Measurements from ENCODE around the gene SUB1. TPM values are rescaled to one million over a fixed set of nuclear protein-coding genes. Genes with fewer than 3 reads are reported as not detected.

SUB1 gene
- total RNA-seq, 4 donors from 2014 or later = 42.0 to 287 (median 127) TPM

- Histone ChIP-seq H3K27ac (no peak overlapping the region), H3K4me3 (no peak overlapping the region)
- intact Hi-C loops (cut with DNase I; ENCODE audit: low total_unique reads) = loop anchor here (5.0 kb wide), 1 partner anchor 380 kb away; no protein-coding TSS in a partner anchor
Measured at GRCh38 chr5:32612134-32612888, 27.0 kb downstream of the SUB1 start.

DNA sequence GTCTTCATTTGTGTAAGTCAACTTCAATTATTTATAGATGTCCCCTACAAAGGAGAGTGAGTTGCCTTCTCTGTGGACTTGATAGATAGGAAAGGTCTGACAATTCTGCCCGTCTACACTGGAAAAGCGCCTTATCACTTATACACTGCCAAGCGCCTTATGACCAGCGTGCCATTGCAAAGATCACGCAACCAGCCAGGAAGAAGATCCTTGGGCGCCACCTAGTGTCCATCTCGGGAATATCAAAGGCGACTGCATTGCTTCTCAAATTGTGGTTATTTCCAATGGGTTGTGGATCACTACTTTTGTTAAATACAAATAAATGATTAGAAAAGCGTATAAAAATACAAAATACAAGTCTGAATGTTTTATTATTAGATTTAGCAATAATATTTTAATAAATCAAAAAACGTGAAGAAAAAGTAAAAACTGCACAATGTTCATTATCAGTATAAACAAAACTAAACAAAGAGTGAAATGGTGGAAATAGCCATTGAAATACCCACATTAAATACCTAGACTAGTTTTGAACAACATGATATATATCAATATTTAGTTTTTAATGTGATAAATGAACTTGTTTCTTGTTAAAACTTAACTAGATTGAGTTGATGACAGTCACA, 27.8 kb downstream of the SUB1 start:
- peak; percentile 79 to 82 for DNase-seq
- intact Hi-C loops (cut with DNase I; ENCODE audit: low total_unique reads) = loop anchor here (5.0 kb wide), 1 partner anchor 381 kb away; no protein-coding TSS in a partner anchor
- Histone ChIP-seq H3K4me3 (no peak overlapping the region), H3K9me3 (no peaks in the 10 kb centered on the region), H3K27me3 (no peaks in the 10 kb centered on the region), H3K4me1 (no peaks in the 10 kb centered on the region), H3K36me3 (no peaks in the 10 kb centered on the region), H3K27ac (peak overlapping the region in 1 of 2 donors; percentile 30)
- TF ChIP-seq, protein P1, sequence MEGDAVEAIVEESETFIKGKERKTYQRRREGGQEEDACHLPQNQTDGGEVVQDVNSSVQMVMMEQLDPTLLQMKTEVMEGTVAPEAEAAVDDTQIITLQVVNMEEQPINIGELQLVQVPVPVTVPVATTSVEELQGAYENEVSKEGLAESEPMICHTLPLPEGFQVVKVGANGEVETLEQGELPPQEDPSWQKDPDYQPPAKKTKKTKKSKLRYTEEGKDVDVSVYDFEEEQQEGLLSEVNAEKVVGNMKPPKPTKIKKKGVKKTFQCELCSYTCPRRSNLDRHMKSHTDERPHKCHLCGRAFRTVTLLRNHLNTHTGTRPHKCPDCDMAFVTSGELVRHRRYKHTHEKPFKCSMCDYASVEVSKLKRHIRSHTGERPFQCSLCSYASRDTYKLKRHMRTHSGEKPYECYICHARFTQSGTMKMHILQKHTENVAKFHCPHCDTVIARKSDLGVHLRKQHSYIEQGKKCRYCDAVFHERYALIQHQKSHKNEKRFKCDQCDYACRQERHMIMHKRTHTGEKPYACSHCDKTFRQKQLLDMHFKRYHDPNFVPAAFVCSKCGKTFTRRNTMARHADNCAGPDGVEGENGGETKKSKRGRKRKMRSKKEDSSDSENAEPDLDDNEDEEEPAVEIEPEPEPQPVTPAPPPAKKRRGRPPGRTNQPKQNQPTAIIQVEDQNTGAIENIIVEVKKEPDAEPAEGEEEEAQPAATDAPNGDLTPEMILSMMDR (IDR thresholded peaks at IDR 0.05) = peak; percentile 77 to 92 (median 86)
- TF ChIP-seq POLR2A (IDR thresholded peaks at IDR 0.05) = no peak

More at GRCh38 chr5:32612134-32612888, 27.0 kb downstream of the SUB1 start:
- Histone ChIP-seq H3K27me3 (no peaks in the 10 kb centered on the region), H3K36me3 (no peaks in the 10 kb centered on the region), H3K4me1 (no peaks in the 10 kb centered on the region), H3K9me3 (no peaks in the 10 kb centered on the region)
- TF ChIP-seq, protein P1 (IDR thresholded peaks at IDR 0.05) = no peak
- no peak for DNase-seq

DNA sequence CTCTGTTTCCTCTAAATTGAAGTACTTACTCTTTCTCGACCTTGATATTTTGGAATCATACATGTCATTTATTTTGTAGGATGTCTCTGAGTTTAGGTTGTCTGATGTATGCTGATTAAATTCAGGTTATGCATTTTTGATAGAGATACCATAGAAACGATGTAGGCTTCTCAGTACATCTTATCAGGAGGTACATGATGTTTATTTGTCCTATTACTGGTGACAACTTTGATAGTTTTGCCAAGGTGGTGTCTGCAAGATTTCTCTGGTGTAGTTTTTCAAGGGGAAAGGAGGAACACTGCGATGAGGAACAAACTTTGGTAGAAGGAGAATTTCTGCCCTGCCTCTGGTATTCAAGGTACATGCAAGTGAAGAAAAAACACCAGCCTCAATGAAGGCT, 29.9 kb downstream of the SUB1 start:
- no peaks in the 10 kb centered on the region for H3K27me3 ChIP-seq
- intact Hi-C loops (cut with DNase I; ENCODE audit: low total_unique reads) = no loop called here
- TF ChIP-seq, protein P1 (IDR thresholded peaks at IDR 0.05) = no peak
- no peak for TF ChIP-seq POLR2A (IDR thresholded peaks at IDR 0.05)
- H3K27ac ChIP-seq = no peak overlapping the region
- no peaks in the 10 kb centered on the region for H3K9me3 ChIP-seq
- DNase-seq = no peak
- H3K4me3 ChIP-seq = no peak overlapping the region
- no peaks in the 10 kb centered on the region for H3K4me1 ChIP-seq
- H3K36me3 ChIP-seq = no peaks in the 10 kb centered on the region

- H3K36me3 ChIP-seq = no peaks in the 10 kb centered on the region
- no peak overlapping the region for H3K4me3 ChIP-seq
- no peak for DNase-seq
- H3K9me3 ChIP-seq = no peaks in the 10 kb centered on the region
- TF ChIP-seq POLR2A (IDR thresholded peaks at IDR 0.05) = no peak
- TF ChIP-seq, protein P1 (IDR thresholded peaks at IDR 0.05) = no peak
- H3K27me3 ChIP-seq = no peaks in the 10 kb centered on the region
- H3K4me1 ChIP-seq = no peaks in the 10 kb centered on the region
- intact Hi-C loops (cut with DNase I; ENCODE audit: low total_unique reads) = no loop called here
- H3K27ac ChIP-seq = no peak overlapping the region
Measured at GRCh38 chr5:32618962-32619361, 33.6 kb downstream of the SUB1 start.

GRCh38 chr5:32621256-32621655, 35.9 kb downstream of the SUB1 start:
- H3K27ac ChIP-seq = no peak overlapping the region
- H3K36me3 ChIP-seq = no peaks in the 10 kb centered on the region
- H3K4me1 ChIP-seq = no peaks in the 10 kb centered on the region
- intact Hi-C loops (cut with DNase I; ENCODE audit: low total_unique reads) = no loop called here
- no peaks in the 10 kb centered on the region for H3K27me3 ChIP-seq
- no peak for DNase-seq
- no peaks in the 10 kb centered on the region for H3K9me3 ChIP-seq
- H3K4me3 ChIP-seq = no peak overlapping the region
- TF ChIP-seq POLR2A (IDR thresholded peaks at IDR 0.05) = no peak
- TF ChIP-seq, protein P1 (IDR thresholded peaks at IDR 0.05) = no peak

Measured in uterus (tissue), 4 donors.